DOHH2 (cell line): Measurements from ENCODE around the gene NFKB2.

Experiments
- H3F3A ChIP-seq: fragments of 200-600 bp; sonication (generic), shearing (Covaris generic); 2 replicates; pipeline ENCODE4 v1.6.0; 2016; ENCODE audit warnings: antibody characterized with exemption, mild to moderate bottlenecking; ENCODE audit not compliant: control insufficient read depth, insufficient read depth
- H3K27ac ChIP-seq: fragments of 200-600 bp; sonication (generic); 2 replicates; pipeline ENCODE4 v1.5.1; 2014; ENCODE audit warnings: low read depth, mild to moderate bottlenecking, low read length, moderate library complexity
- H3K27me3 ChIP-seq: fragments of 200-600 bp; sonication (generic); 2 replicates; pipeline ENCODE4 v1.6.1; 2014; ENCODE audit warnings: mild to moderate bottlenecking, low read length, mixed read lengths; ENCODE audit not compliant: control insufficient read depth
- H3K36me3 ChIP-seq: fragments of 200-600 bp; sonication (generic); 2 replicates; pipeline ENCODE4 v1.6.1; 2014; ENCODE audit warnings: mild to moderate bottlenecking, low read length, moderate library complexity, mixed read lengths; ENCODE audit not compliant: control insufficient read depth
- H3K4me1 ChIP-seq: fragments of 200-600 bp; sonication (generic); 2 replicates; pipeline ENCODE4 v1.6.1; 2014; ENCODE audit warnings: mild to moderate bottlenecking, low read length, mixed read lengths; ENCODE audit not compliant: control insufficient read depth
- H3K4me2 ChIP-seq: fragments of 200-600 bp; sonication (generic); 2 replicates; pipeline ENCODE4 v1.6.0; 2014; ENCODE audit warnings: mild to moderate bottlenecking, low read length, moderate library complexity
- H3K4me3 ChIP-seq: fragments of 200-600 bp; sonication (generic); 2 replicates; pipeline ENCODE4 v1.5.1; 2014; ENCODE audit warnings: mild to moderate bottlenecking, low read length, mixed read lengths
- H3K79me2 ChIP-seq: fragments of 200-600 bp; sonication (generic); 2 replicates; pipeline ENCODE4 v1.6.1; 2014; ENCODE audit warnings: mild to moderate bottlenecking, low read length, mixed read lengths; ENCODE audit not compliant: control insufficient read depth
- H3K9me2 ChIP-seq: fragments of 200-600 bp; sonication (generic); replicated peaks from 2 replicates; pipeline ENCODE4 v1.6.1; 2014; ENCODE audit warnings: mild to moderate bottlenecking, low read length, mixed read lengths; ENCODE audit not compliant: control insufficient read depth
- H3K9me3 ChIP-seq: fragments of 200-600 bp; sonication (generic); 2 replicates; pipeline ENCODE4 v1.6.1; 2014; ENCODE audit warnings: antibody characterized with exemption, low read length, mixed read lengths; ENCODE audit not compliant: control insufficient read depth, insufficient read depth
- H4K20me1 ChIP-seq: fragments of 200-600 bp; sonication (generic); 2 replicates; pipeline ENCODE4 v1.6.0; 2014; ENCODE audit warnings: low read depth, mild to moderate bottlenecking, antibody characterized with exemption, low read length, moderate library complexity; ENCODE audit not compliant: control insufficient read depth, insufficient read depth
- EZH2phosphoT487 ChIP-seq: fragments of 200-600 bp; sonication (generic); IDR thresholded peaks from 2 replicates; pipeline ENCODE4 v1.6.1; 2017; ENCODE audit warnings: borderline replicate concordance, mild to moderate bottlenecking, antibody characterized with exemption, low read length, moderate library complexity, mixed read lengths
- TF ChIP-seq, protein P1 (sequence below): fragments of 200-600 bp; sonication (generic); IDR thresholded peaks from one replicate; pipeline ENCODE4 v1.5.1; 2014; ENCODE audit warnings: antibody characterized with exemption, mild to moderate bottlenecking, low read depth, low read length; ENCODE audit not compliant: poor library complexity, severe bottlenecking

The NFKB2 gene

DNA sequence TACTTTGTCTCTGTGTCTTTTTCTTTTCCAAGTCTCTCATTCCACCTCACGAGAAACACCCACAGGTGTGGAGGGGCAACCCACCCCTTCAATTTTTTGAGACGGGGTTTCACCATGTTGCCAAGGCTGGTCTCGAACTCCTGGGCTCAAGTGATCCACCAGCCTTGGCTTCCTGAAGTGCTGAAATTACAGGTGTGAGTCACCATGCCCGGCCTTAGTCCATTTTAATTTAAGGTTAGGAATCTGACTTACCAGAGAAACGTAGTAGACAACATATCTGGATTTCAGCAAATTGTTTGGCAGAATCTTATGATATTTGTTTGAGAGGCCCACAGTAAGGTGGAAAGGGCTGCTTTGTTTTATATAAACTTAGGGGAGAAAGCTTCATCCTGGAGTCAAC is 3.2 kb upstream of the NFKB2 start:
- Histone ChIP-seq H3K79me2 (peaks cover 6% of the 10 kb centered on the region; the same call in 1 of the 2 replicates), H3K4me3 (no peak overlapping the region), H3K4me1 (peaks cover 14% of the 10 kb centered on the region), H3K9me3 (no peaks in the 10 kb centered on the region), H3K27ac (no peak overlapping the region), H3F3A (no peaks in the 10 kb centered on the region), H3K4me2 (no peak overlapping the region), H3K9me2 (no peaks in the 10 kb centered on the region), H3K27me3 (peaks cover 20% of the 10 kb centered on the region), H4K20me1 (no peaks in the 10 kb centered on the region), H3K36me3 (peaks cover 8% of the 10 kb centered on the region; the same call in 1 of the 2 replicates)
- TF ChIP-seq, protein P1, sequence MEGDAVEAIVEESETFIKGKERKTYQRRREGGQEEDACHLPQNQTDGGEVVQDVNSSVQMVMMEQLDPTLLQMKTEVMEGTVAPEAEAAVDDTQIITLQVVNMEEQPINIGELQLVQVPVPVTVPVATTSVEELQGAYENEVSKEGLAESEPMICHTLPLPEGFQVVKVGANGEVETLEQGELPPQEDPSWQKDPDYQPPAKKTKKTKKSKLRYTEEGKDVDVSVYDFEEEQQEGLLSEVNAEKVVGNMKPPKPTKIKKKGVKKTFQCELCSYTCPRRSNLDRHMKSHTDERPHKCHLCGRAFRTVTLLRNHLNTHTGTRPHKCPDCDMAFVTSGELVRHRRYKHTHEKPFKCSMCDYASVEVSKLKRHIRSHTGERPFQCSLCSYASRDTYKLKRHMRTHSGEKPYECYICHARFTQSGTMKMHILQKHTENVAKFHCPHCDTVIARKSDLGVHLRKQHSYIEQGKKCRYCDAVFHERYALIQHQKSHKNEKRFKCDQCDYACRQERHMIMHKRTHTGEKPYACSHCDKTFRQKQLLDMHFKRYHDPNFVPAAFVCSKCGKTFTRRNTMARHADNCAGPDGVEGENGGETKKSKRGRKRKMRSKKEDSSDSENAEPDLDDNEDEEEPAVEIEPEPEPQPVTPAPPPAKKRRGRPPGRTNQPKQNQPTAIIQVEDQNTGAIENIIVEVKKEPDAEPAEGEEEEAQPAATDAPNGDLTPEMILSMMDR = no peak
- TF ChIP-seq EZH2phosphoT487 = no peak

DNA sequence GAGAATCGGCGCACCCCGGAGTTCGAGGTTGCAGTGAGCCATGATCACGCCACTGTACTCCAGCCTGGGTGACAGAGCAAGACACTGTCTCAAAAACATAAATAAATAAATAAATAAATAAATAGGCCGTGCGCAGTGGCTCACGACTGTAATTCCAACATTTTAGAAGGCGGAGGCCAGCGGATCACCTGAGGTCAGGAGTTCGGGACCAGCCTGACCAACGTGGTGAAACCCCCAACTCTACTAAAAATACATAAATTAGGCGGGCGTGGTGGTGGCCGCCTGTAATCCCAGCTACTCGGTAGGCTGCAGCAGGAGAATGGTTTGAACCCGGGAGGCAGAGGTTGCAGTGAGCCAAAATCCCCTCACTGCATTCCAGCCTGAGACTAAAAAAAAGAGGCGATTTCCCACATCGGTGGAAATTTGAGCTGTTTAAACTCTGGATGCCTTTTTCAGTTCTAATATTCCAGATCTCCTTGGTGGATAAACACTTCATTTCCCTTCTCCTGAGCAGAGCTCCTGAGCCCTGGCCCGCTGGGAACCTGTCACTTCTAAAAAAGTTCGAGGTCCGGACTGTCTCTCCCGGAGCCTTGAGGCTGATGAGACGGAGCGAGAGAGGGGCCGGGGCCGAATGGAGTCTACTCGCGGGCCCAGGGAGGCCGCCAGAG is 2.0 kb upstream of the NFKB2 start:
- Histone ChIP-seq H3K79me2 (peaks cover 6% of the 10 kb centered on the region; the same call in 1 of the 2 replicates), H3K27me3 (peaks cover 20% of the 10 kb centered on the region), H3K4me2 (peak overlapping the region; percentile 91), H3K9me2 (no peaks in the 10 kb centered on the region), H3K36me3 (peaks cover 8% of the 10 kb centered on the region; the same call in 1 of the 2 replicates), H3K27ac (peak overlapping the region; percentile 76), H3K4me1 (peaks cover 14% of the 10 kb centered on the region), H3K4me3 (peak overlapping the region; percentile 86), H3F3A (0 out of 2 replicates have a peak, but pooled peaks cover 2% of the 10 kb centered on the region), H3K9me3 (no peaks in the 10 kb centered on the region), H4K20me1 (no peaks in the 10 kb centered on the region)
- TF ChIP-seq EZH2phosphoT487 = no peak
- TF ChIP-seq, protein P1 = peak; percentile 87

DNA sequence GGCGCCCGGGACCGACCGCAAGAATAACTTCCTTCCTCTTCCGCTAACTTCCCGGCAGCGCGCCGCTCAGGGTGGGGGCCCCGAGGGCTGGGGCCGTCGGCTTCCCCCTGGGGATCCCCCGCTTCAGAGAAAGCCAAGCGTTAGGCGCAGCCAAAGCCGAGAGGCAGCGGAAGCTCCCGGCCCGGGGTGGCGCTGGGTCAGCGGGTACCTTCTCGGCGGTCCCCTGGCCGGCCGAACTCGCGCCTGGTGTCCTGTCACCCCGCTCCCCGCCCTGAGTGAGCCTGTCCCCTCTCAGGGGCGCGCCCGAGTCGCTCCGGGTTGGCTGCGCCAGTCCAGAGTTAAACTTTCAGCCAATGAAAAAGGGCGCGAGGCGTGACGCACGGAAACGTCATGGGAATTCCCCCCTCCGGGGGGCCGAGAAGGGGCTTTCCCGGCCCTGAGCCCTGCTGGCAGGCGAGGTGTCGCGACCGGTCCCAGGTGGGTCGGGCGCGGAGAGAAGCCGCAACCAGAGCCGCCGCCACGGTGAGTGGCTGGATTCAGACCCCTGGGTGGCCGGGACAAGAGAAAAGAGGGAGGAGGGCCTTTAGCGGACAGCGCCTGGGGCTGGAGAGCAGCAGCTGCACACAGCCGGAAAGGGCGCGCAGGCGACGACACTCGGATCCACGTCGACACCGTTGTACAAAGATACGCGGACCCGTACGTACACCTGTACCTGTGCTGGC is 1.3 kb upstream of the NFKB2 start:
- TF ChIP-seq, protein P1 = no peak
- no peak for TF ChIP-seq EZH2phosphoT487
- Histone ChIP-seq H3K4me1 (peaks cover 20% of the 10 kb centered on the region), H3K9me2 (no peaks in the 10 kb centered on the region), H3K27ac (peak overlapping the region; percentile 76), H3K9me3 (no peaks in the 10 kb centered on the region), H3F3A (0 out of 2 replicates have a peak, but pooled peaks cover 2% of the 10 kb centered on the region), H3K4me2 (peak overlapping the region; percentile 91), H3K36me3 (peaks cover 8% of the 10 kb centered on the region; the same call in 1 of the 2 replicates), H3K4me3 (peak overlapping the region; percentile 86), H3K79me2 (peaks cover 6% of the 10 kb centered on the region; the same call in 1 of the 2 replicates), H4K20me1 (no peaks in the 10 kb centered on the region), H3K27me3 (peaks cover 20% of the 10 kb centered on the region)
